Stimulated activated naive CD8-positive, alpha-beta T cell treated with anti-CD3 and anti-CD28 coated beads, Interleukin-15, Interleukin-2, amounts not matched to agents 100 ng/mL and 50 ng/mL, for 24 hours (primary cell): ENCODE results near the gene FHOD3.
"Not testable (repeated sequence)": the region's sequence is repeated elsewhere in the genome, so short reads cannot be mapped to it uniquely, and the experiment has no call there.

Source experiments
- H3K27ac Mint-ChIP-seq: one replicate; pipeline ENCODE4 v1.8.0; 2021; ENCODE audit warnings: mild to moderate bottlenecking, mixed read lengths
- H3K27me3 Mint-ChIP-seq: one replicate; pipeline ENCODE4 v1.8.0; 2021; ENCODE audit warnings: mixed read lengths
- H3K36me3 Mint-ChIP-seq: one replicate; pipeline ENCODE4 v1.8.0; 2021; ENCODE audit warnings: low read depth, mixed read lengths
- H3K4me1 Mint-ChIP-seq: one replicate; pipeline ENCODE4 v1.8.0; 2021; ENCODE audit warnings: low read depth, mixed read lengths
- H3K4me3 Mint-ChIP-seq: one replicate; pipeline ENCODE4 v1.8.0; 2021; ENCODE audit warnings: mild to moderate bottlenecking, mixed read lengths
- H3K9me3 Mint-ChIP-seq: one replicate; pipeline ENCODE4 v1.8.0; 2021; ENCODE audit warnings: mixed read lengths

The FHOD3 gene

GRCh38 chr18:36737316-36737715 is 439.8 kb downstream of the FHOD3 start:
- Mint-ChIP-seq H3K4me1 (no peaks in the 10 kb centered on the region), H3K27ac (no peak overlapping the region), H3K36me3 (no peaks in the 10 kb centered on the region), H3K9me3 (no peaks in the 10 kb centered on the region), H3K27me3 (peaks cover 19% of the 10 kb centered on the region), H3K4me3 (no peak overlapping the region)

GRCh38 chr18:36744261-36744876 is 446.9 kb downstream of the FHOD3 start:
- Mint-ChIP-seq H3K36me3 (no peaks in the 10 kb centered on the region), H3K27me3 (peaks cover 15% of the 10 kb centered on the region), H3K27ac (no peak overlapping the region), H3K4me1 (no peaks in the 10 kb centered on the region), H3K4me3 (no peak overlapping the region), H3K9me3 (no peaks in the 10 kb centered on the region)

- H3K27ac Mint-ChIP-seq = no peak overlapping the region
- H3K36me3 Mint-ChIP-seq = no peaks in the 10 kb centered on the region
- peaks cover 12% of the 10 kb centered on the region for H3K27me3 Mint-ChIP-seq
- no peaks in the 10 kb centered on the region for H3K4me1 Mint-ChIP-seq
- no peaks in the 10 kb centered on the region for H3K9me3 Mint-ChIP-seq
- H3K4me3 Mint-ChIP-seq = no peak overlapping the region
Measured at GRCh38 chr18:36745219-36745975, 447.9 kb downstream of the FHOD3 start.

- Mint-ChIP-seq H3K9me3 (no peaks in the 10 kb centered on the region), H3K36me3 (no peaks in the 10 kb centered on the region), H3K27ac (no peak overlapping the region), H3K4me1 (no peaks in the 10 kb centered on the region), H3K27me3 (peaks cover 24% of the 10 kb centered on the region), H3K4me3 (no peak overlapping the region)
Measured at GRCh38 chr18:36752929-36753865, 455.7 kb downstream of the FHOD3 start.

- no peak overlapping the region for H3K4me3 Mint-ChIP-seq
- H3K9me3 Mint-ChIP-seq = no peaks in the 10 kb centered on the region
- no peaks in the 10 kb centered on the region for H3K4me1 Mint-ChIP-seq
- H3K36me3 Mint-ChIP-seq = no peaks in the 10 kb centered on the region
- H3K27ac Mint-ChIP-seq = no peak overlapping the region
- peaks cover 19% of the 10 kb centered on the region for H3K27me3 Mint-ChIP-seq
Measured at GRCh38 chr18:36756242-36756641, 458.7 kb downstream of the FHOD3 start.

GRCh38 chr18:36757081-36757480 is 459.6 kb downstream of the FHOD3 start:
- Mint-ChIP-seq H3K4me1 (no peaks in the 10 kb centered on the region), H3K36me3 (no peaks in the 10 kb centered on the region), H3K9me3 (peaks cover 4% of the 10 kb centered on the region), H3K4me3 (no peak overlapping the region), H3K27me3 (peaks cover 12% of the 10 kb centered on the region), H3K27ac (no peak overlapping the region)

GRCh38 chr18:36757991-36758390 is 460.5 kb downstream of the FHOD3 start:
- Mint-ChIP-seq H3K9me3 (peaks cover 4% of the 10 kb centered on the region), H3K36me3 (no peaks in the 10 kb centered on the region), H3K4me3 (no peak overlapping the region), H3K27me3 (peaks cover 10% of the 10 kb centered on the region), H3K4me1 (no peaks in the 10 kb centered on the region), H3K27ac (no peak overlapping the region)

GRCh38 chr18:36758623-36759022 is 461.1 kb downstream of the FHOD3 start:
- Mint-ChIP-seq H3K4me1 (no peaks in the 10 kb centered on the region), H3K36me3 (no peaks in the 10 kb centered on the region), H3K9me3 (peaks cover 4% of the 10 kb centered on the region), H3K27me3 (peaks cover 6% of the 10 kb centered on the region), H3K4me3 (no peak overlapping the region), H3K27ac (no peak overlapping the region)

GRCh38 chr18:36759167-36759776 is 461.8 kb downstream of the FHOD3 start:
- Mint-ChIP-seq H3K27me3 (peaks cover 4% of the 10 kb centered on the region), H3K9me3 (peaks cover 4% of the 10 kb centered on the region), H3K27ac (no peak overlapping the region), H3K36me3 (no peaks in the 10 kb centered on the region), H3K4me1 (no peaks in the 10 kb centered on the region), H3K4me3 (no peak overlapping the region)

- no peak overlapping the region for H3K27ac Mint-ChIP-seq
Measured at GRCh38 chr18:36760598-36760997, 463.1 kb downstream of the FHOD3 start.

GRCh38 chr18:36761186-36761698 is 463.7 kb downstream of the FHOD3 start:
- no peak overlapping the region for H3K4me3 Mint-ChIP-seq
- H3K36me3 Mint-ChIP-seq = no peaks in the 10 kb centered on the region
- H3K9me3 Mint-ChIP-seq = peaks cover 4% of the 10 kb centered on the region
- H3K27ac Mint-ChIP-seq = no peak overlapping the region
- H3K4me1 Mint-ChIP-seq = no peaks in the 10 kb centered on the region
- H3K27me3 Mint-ChIP-seq = peaks cover 1% of the 10 kb centered on the region

More at GRCh38 chr18:36760598-36760997, 463.1 kb downstream of the FHOD3 start:
- Mint-ChIP-seq H3K9me3 (peaks cover 4% of the 10 kb centered on the region), H3K4me3 (no peak overlapping the region), H3K27me3 (peaks cover 4% of the 10 kb centered on the region), H3K36me3 (no peaks in the 10 kb centered on the region), H3K4me1 (no peaks in the 10 kb centered on the region)

GRCh38 chr18:36762074-36762473 is 464.6 kb downstream of the FHOD3 start:
- no peaks in the 10 kb centered on the region for H3K4me1 Mint-ChIP-seq
- H3K4me3 Mint-ChIP-seq = no peak overlapping the region
- H3K27ac Mint-ChIP-seq = no peak overlapping the region

GRCh38 chr18:36762965-36763364 is 465.5 kb downstream of the FHOD3 start:
- H3K4me3 Mint-ChIP-seq, H3K27ac Mint-ChIP-seq, H3K4me1 Mint-ChIP-seq, H3K9me3 Mint-ChIP-seq, H3K36me3 Mint-ChIP-seq, H3K27me3 Mint-ChIP-seq: not testable (repeated sequence)

More at GRCh38 chr18:36762074-36762473, 464.6 kb downstream of the FHOD3 start:
- H3K9me3 Mint-ChIP-seq = peaks cover 4% of the 10 kb centered on the region
- H3K36me3 Mint-ChIP-seq = no peaks in the 10 kb centered on the region
- H3K27me3 Mint-ChIP-seq = no peaks in the 10 kb centered on the region

GRCh38 chr18:36766836-36767235 is 469.3 kb downstream of the FHOD3 start:
- Mint-ChIP-seq H3K36me3 (no peaks in the 10 kb centered on the region), H3K4me3 (no peak overlapping the region), H3K4me1 (peaks cover 4% of the 10 kb centered on the region), H3K27ac (no peak overlapping the region), H3K27me3 (no peaks in the 10 kb centered on the region), H3K9me3 (no peaks in the 10 kb centered on the region)
